Choroid plexus epithelial cell (primary cell): ENCODE data around the gene POLA1.
"Not testable (repeated sequence)": the region's sequence is repeated elsewhere in the genome, so short reads cannot be mapped to it uniquely, and the experiment has no call there.

Experiments used
- DNase-seq: peaks from one replicate; pipeline ENCODE4 v3.0.0-alpha.2; 2010; ENCODE audit warnings: low read depth
- H3K4me3 ChIP-seq: 2 replicates; pipeline ENCODE4 v1.5.1; 2011; ENCODE audit warnings: low read depth, mild to moderate bottlenecking, control low read depth, low read length, moderate library complexity
- CTCF ChIP-seq: conservative IDR thresholded peaks from 2 replicates; pipeline ENCODE4 v1.5.1; 2011; ENCODE audit warnings: low read depth, mild to moderate bottlenecking, control low read depth, inconsistent platforms, low read length, moderate library complexity

Gene POLA1

GRCh38 chrX:24851780-24852179 is 158.1 kb downstream of the POLA1 start:
- DNase-seq = no peak
- H3K4me3 ChIP-seq = no peak overlapping the region
- no peak for TF ChIP-seq CTCF

GRCh38 chrX:24858004-24858746 is 164.5 kb downstream of the POLA1 start:
- DNase-seq = peak; percentile 60
- no peak for TF ChIP-seq CTCF
- no peak overlapping the region for H3K4me3 ChIP-seq

- no peak for DNase-seq
- no peak for TF ChIP-seq CTCF
- no peak overlapping the region for H3K4me3 ChIP-seq
Measured at GRCh38 chrX:24859211-24859841, 165.6 kb downstream of the POLA1 start.

GRCh38 chrX:24860140-24860539 is 166.4 kb downstream of the POLA1 start:
- H3K4me3 ChIP-seq = no peak overlapping the region
- DNase-seq = peak; percentile 28
- TF ChIP-seq CTCF = no peak

- DNase-seq = peak; percentile 58
- no peak for TF ChIP-seq CTCF
- H3K4me3 ChIP-seq = no peak overlapping the region
Measured at GRCh38 chrX:24862343-24862742, 168.6 kb downstream of the POLA1 start.

- H3K4me3 ChIP-seq, DNase-seq: not testable (repeated sequence)
Measured at GRCh38 chrX:24863779-24864178, 170.1 kb downstream of the POLA1 start.

GRCh38 chrX:24870143-24870542 is 176.4 kb downstream of the POLA1 start:
- no peak for TF ChIP-seq CTCF
- DNase-seq = peak; percentile 79
- no peak overlapping the region for H3K4me3 ChIP-seq
